ENCODE results near the gene PCED1B.

The PCED1B gene

GRCh38 chr12:47107926-47108325 is 28.5 kb downstream of the PCED1B start:
- DNase-seq (ENCODE audit: extremely low read depth, low read depth), result no peak
- H3K4me3 ChIP-seq (replicated peaks; ENCODE audit: low read depth, low read length), result no peak overlapping the region
- TF ChIP-seq, protein P1, sequence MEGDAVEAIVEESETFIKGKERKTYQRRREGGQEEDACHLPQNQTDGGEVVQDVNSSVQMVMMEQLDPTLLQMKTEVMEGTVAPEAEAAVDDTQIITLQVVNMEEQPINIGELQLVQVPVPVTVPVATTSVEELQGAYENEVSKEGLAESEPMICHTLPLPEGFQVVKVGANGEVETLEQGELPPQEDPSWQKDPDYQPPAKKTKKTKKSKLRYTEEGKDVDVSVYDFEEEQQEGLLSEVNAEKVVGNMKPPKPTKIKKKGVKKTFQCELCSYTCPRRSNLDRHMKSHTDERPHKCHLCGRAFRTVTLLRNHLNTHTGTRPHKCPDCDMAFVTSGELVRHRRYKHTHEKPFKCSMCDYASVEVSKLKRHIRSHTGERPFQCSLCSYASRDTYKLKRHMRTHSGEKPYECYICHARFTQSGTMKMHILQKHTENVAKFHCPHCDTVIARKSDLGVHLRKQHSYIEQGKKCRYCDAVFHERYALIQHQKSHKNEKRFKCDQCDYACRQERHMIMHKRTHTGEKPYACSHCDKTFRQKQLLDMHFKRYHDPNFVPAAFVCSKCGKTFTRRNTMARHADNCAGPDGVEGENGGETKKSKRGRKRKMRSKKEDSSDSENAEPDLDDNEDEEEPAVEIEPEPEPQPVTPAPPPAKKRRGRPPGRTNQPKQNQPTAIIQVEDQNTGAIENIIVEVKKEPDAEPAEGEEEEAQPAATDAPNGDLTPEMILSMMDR (IDR thresholded peaks at IDR 0.05; ENCODE audit: low read depth, low read length, missing control alignments), result no peak

- H3K4me3 ChIP-seq (replicated peaks; ENCODE audit: low read depth, low read length), result no peak overlapping the region
- TF ChIP-seq, protein P1 (IDR thresholded peaks at IDR 0.05; ENCODE audit: low read depth, low read length, missing control alignments), result no peak
- DNase-seq (ENCODE audit: extremely low read depth, low read depth), result no peak
Observed at GRCh38 chr12:47110011-47110541, 30.7 kb downstream of the PCED1B start.

GRCh38 chr12:47110718-47111391 is 31.4 kb downstream of the PCED1B start:
- no peak for DNase-seq (ENCODE audit: extremely low read depth, low read depth)
- H3K4me3 ChIP-seq (replicated peaks; ENCODE audit: low read depth, low read length), result no peak overlapping the region
- TF ChIP-seq, protein P1 (IDR thresholded peaks at IDR 0.05; ENCODE audit: low read depth, low read length, missing control alignments), result no peak

- DNase-seq (ENCODE audit: extremely low read depth, low read depth), result no peak
- no peak overlapping the region for H3K4me3 ChIP-seq (replicated peaks; ENCODE audit: low read depth, low read length)
- TF ChIP-seq, protein P1 (IDR thresholded peaks at IDR 0.05; ENCODE audit: low read depth, low read length, missing control alignments), result no peak
Observed at GRCh38 chr12:47111392-47111778, 32.0 kb downstream of the PCED1B start.

- no peak overlapping the region for H3K4me3 ChIP-seq (replicated peaks; ENCODE audit: low read depth, low read length)
- DNase-seq (ENCODE audit: extremely low read depth, low read depth), result no peak
- TF ChIP-seq, protein P1 (IDR thresholded peaks at IDR 0.05; ENCODE audit: low read depth, low read length, missing control alignments), result no peak
Observed at GRCh38 chr12:47111854-47112253, 32.4 kb downstream of the PCED1B start.

GRCh38 chr12:47112679-47113078 is 33.3 kb downstream of the PCED1B start:
- TF ChIP-seq, protein P1 (IDR thresholded peaks at IDR 0.05; ENCODE audit: low read depth, low read length, missing control alignments), result no peak
- no peak overlapping the region for H3K4me3 ChIP-seq (replicated peaks; ENCODE audit: low read depth, low read length)
- no peak for DNase-seq (ENCODE audit: extremely low read depth, low read depth)

All from HFF-Myc (cell line).